ENCODE results near the gene SEMA3A. TPM values are rescaled to one million over a fixed set of nuclear protein-coding genes. Genes with fewer than 3 reads are reported as not detected.

Gene SEMA3A
- total and polyA plus RNA-seq, 2 of the 4 experiments (the other 2 are of a cell fraction): 31.2 to 213 TPM

- in situ Hi-C loops (cut with MboI; ENCODE audit: low sequenced_read_pairs): no loop called here
- Histone ChIP-seq H2AFZ (replicated peaks; ENCODE audit: low read length, poor library complexity) (no peak overlapping the region), H2AK9ac (replicated peaks; ENCODE audit: low read depth, low read length, poor library complexity) (no peak overlapping the region), H3K23ac (ENCODE audit: low read depth, low read length) (no peak overlapping the region; the same call in 1 of the 2 replicates), H2BK5ac (ENCODE audit: low read depth, low read length, poor library complexity, severe bottlenecking) (peak overlapping the region; percentile 75), H4K20me1 (ENCODE audit: insufficient read depth, low read length) (no peaks in the 10 kb centered on the region), H3K9me3 (ENCODE audit: control insufficient read depth, insufficient read depth, low read length) (no peaks in the 10 kb centered on the region), H3K4me1 (ENCODE audit: control insufficient read depth, insufficient read depth, low read length) (peaks cover 6% of the 10 kb centered on the region), H3K4ac (ENCODE audit: low read depth, low read length) (peak overlapping the region; percentile 39; the same call in 1 of the 2 replicates), H4K8ac (ENCODE audit: low read depth in 2 of 2, low read length in 2 of 2) (peak overlapping the region in 1 of 2 experiments; percentile 49; a peak in 2 of 4 replicates), H3K9ac (ENCODE audit: low read depth, low read length) (no peak overlapping the region), H2BK15ac (ENCODE audit: low read depth, low read length) (no peak overlapping the region), H4K91ac (ENCODE audit: insufficient read depth, low read depth, low read length) (no peak overlapping the region), H3K27me3 (ENCODE audit: control insufficient read depth, insufficient read depth, low read length) (no peaks in the 10 kb centered on the region), H3K79me1 (ENCODE audit: low read depth in 1 of 2, low read length in 2 of 2) (peaks cover 6 to 38% of the 10 kb centered on the region in 2 experiments; a peak in 3 of 4 replicates), H3K4me3 (ENCODE audit: insufficient read depth, low read depth, low read length) (no peak overlapping the region), H3K27ac (ENCODE audit: insufficient read depth, low read length) (no peak overlapping the region), H2BK120ac (ENCODE audit: low read depth, low read length) (peak overlapping the region; percentile 58; the same call in 1 of the 2 replicates), H3K36me3 (ENCODE audit: control insufficient read depth, insufficient read depth, low read length) (peaks cover 16% of the 10 kb centered on the region), H3K18ac (ENCODE audit: low read depth, low read length) (no peak overlapping the region), H4K5ac (ENCODE audit: low read depth, low read length) (no peak overlapping the region; the same call in 1 of the 2 replicates), H3K9me1 (ENCODE audit: insufficient read depth, low read length) (peaks cover 5% of the 10 kb centered on the region), H2AK5ac (ENCODE audit: low read depth, low read length) (no peak overlapping the region), H3K4me2 (ENCODE audit: low read depth, low read length) (peak overlapping the region; percentile 54; the same call in 1 of the 2 replicates), H2BK20ac (ENCODE audit: low read depth, low read length) (no peak overlapping the region), H3K14ac (replicated peaks; ENCODE audit: low read depth, low read length) (no peak overlapping the region; the same call in 1 of the 2 replicates), H3K56ac (ENCODE audit: extremely low read depth, insufficient read depth, low read length) (no peak overlapping the region)
- TF ChIP-seq MAFK (IDR thresholded peaks at IDR 0.05; ENCODE audit: low read depth, low read length) (peak; percentile 71), CHD1 (IDR thresholded peaks at IDR 0.05; ENCODE audit: low read depth, low read length) (no peak)
- ChIA-PET CTCF (no interaction called here), POLR2A (ENCODE audit: unreplicated experiment) (no interaction called here)
- no TSS peak for BruUV-seq (replicated peaks)
- DNase-seq (no peak), ATAC-seq (ENCODE audit: low read depth) (no peak)
- intact Hi-C loops (cut with micrococcal nuclease): no loop called here
- dilution Hi-C loops (cut with HindIII; ENCODE audit: low sequenced_read_pairs, unreplicated experiment): no loop called here
- 74% methylated on average over 2 of the region's 5 CpGs; no CpG with 5 or more reads in 1 of the 2 experiments for WGBS, 2 experiments (ENCODE audit: extremely low coverage in 2 of 2, insufficient read length in 1 of 2)
Measured at GRCh38 chr7:84041649-84042048, 152.9 kb downstream of the SEMA3A start.
